HG02970 (cell line): Measurements from ENCODE around the gene ST6GALNAC3.

ENCODE experiments used
- ATAC-seq: cut with Tn5 transposase; IDR thresholded peaks from one replicate; pipeline ENCODE4 v1.9.1; 2021; ENCODE audit warnings: mild to moderate bottlenecking, moderate library complexity, moderate number of reproducible peaks; ENCODE audit not compliant: unreplicated experiment, low FRiP score

Gene ST6GALNAC3

GRCh38 chr1:76179219-76179698 lies 104.7 kb downstream of the ST6GALNAC3 start:
- ATAC-seq: no peak

GRCh38 chr1:76185207-76185606 lies 110.7 kb downstream of the ST6GALNAC3 start:
- ATAC-seq: no peak

- no peak for ATAC-seq
Observed at GRCh38 chr1:76186554-76187170, 112.1 kb downstream of the ST6GALNAC3 start.

GRCh38 chr1:76187436-76187835 lies 112.9 kb downstream of the ST6GALNAC3 start:
- no peak for ATAC-seq

GRCh38 chr1:76189310-76189709 lies 114.8 kb downstream of the ST6GALNAC3 start:
- no peak for ATAC-seq

GRCh38 chr1:76190749-76191424 lies 116.3 kb downstream of the ST6GALNAC3 start:
- peak; percentile 69 for ATAC-seq

GRCh38 chr1:76191561-76191960 lies 117.0 kb downstream of the ST6GALNAC3 start:
- no peak for ATAC-seq

GRCh38 chr1:76198452-76198851 lies 123.9 kb downstream of the ST6GALNAC3 start:
- ATAC-seq: no peak

GRCh38 chr1:76202670-76203069 lies 128.1 kb downstream of the ST6GALNAC3 start:
- no peak for ATAC-seq

- ATAC-seq: no peak
Observed at GRCh38 chr1:76203127-76203526, 128.6 kb downstream of the ST6GALNAC3 start.

GRCh38 chr1:76209238-76209637 lies 134.7 kb downstream of the ST6GALNAC3 start:
- ATAC-seq: no peak

GRCh38 chr1:76209648-76210047 lies 135.1 kb downstream of the ST6GALNAC3 start:
- ATAC-seq: no peak

- ATAC-seq: no peak
Observed at GRCh38 chr1:76210160-76210559, 135.6 kb downstream of the ST6GALNAC3 start.

- ATAC-seq: no peak
Observed at GRCh38 chr1:76218888-76219287, 144.3 kb downstream of the ST6GALNAC3 start.

GRCh38 chr1:76219366-76219818 lies 144.8 kb downstream of the ST6GALNAC3 start:
- ATAC-seq: no peak

GRCh38 chr1:76224752-76225151 lies 150.2 kb downstream of the ST6GALNAC3 start:
- no peak for ATAC-seq

- no peak for ATAC-seq
Observed at GRCh38 chr1:76225526-76225925, 151.0 kb downstream of the ST6GALNAC3 start.

- no peak for ATAC-seq
Observed at GRCh38 chr1:76227621-76228020, 153.1 kb downstream of the ST6GALNAC3 start.

GRCh38 chr1:76229279-76230005 lies 154.9 kb downstream of the ST6GALNAC3 start:
- no peak for ATAC-seq

- no peak for ATAC-seq
Observed at GRCh38 chr1:76230842-76231281, 156.3 kb downstream of the ST6GALNAC3 start.

- ATAC-seq: no peak
Observed at GRCh38 chr1:76231320-76231719, 156.8 kb downstream of the ST6GALNAC3 start.
